SKM-1 treated with dmso at 0.1 percent for 144 hours (cell line): ENCODE measurements around the gene MAGEA6.
"Not testable (repeated sequence)": the region's sequence is repeated elsewhere in the genome, so short reads cannot be mapped to it uniquely, and the experiment has no call there.

Experiments used
- DNase-seq: peaks from one replicate; lab custom pipeline; 2025; ENCODE audit not compliant: unreplicated experiment; lab: John Stamatoyannopoulos, UW

MAGEA6 gene

DNA sequence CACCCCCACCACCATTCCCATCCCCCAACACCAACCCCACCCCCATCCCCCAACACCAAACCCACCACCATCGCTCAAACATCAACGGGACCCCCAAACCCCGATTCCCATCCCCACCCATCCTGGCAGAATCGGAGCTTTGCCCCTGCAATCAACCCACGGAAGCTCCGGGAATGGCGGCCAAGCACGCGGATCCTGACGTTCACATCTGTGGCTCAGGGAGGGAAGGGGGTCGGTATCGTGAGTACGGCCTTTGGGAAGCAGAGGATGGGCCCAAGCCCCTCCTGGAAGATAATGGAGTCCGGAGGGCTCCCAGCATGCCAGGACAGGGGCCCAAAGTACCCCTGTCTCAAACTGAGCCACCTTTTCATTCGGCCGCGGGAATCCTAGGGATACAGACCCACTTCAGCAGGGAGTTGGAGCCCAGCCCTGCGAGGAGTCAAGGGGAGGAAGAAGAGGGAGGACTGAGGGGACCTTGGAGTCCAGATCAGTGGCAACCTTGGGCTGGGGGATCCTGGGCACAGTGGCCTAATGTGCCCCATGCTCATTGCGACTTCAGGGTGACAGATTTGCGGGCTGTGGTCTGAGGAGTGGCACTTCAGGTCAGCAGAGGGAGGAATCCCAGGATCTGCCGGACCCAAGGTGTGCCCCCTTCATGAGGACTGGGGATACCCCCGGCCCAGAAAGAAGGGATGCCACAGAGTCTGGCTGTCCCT is 35.2 kb downstream of the MAGEA6 start:
- DNase-seq, result not testable (repeated sequence)

GRCh38 chrX:152733261-152733975 is 36.1 kb downstream of the MAGEA6 start, which contains the start of the genes CSAG1 and MAGEA12:
CSAG1 (minus strand) TSS chrX:152733721; CDS start chrX:152732460, 1,261 bp downstream.
MAGEA12 (plus strand) TSS chrX:152733757; CDS start chrX:152736162, 2,405 bp downstream.
- no peak for DNase-seq

GRCh38 chrX:152725409-152725808 is 44.1 kb downstream of the MAGEA6 start:
- DNase-seq, result no peak
